Measurements from ENCODE around the gene ZNF3. TPM values are rescaled to one million over a fixed set of nuclear protein-coding genes. Genes with fewer than 3 reads are reported as not detected.

Gene ZNF3
- total RNA-seq, 1 donor from 2014 or later: 6.9 TPM

- intact Hi-C loops (cut with DNase I): no loop called here
- H3K9me3 ChIP-seq: no peaks in the 10 kb centered on the region
- no peaks in the 10 kb centered on the region for H3K27me3 ChIP-seq
- no peaks in the 10 kb centered on the region for H3K4me1 ChIP-seq
- TF ChIP-seq, protein P1, sequence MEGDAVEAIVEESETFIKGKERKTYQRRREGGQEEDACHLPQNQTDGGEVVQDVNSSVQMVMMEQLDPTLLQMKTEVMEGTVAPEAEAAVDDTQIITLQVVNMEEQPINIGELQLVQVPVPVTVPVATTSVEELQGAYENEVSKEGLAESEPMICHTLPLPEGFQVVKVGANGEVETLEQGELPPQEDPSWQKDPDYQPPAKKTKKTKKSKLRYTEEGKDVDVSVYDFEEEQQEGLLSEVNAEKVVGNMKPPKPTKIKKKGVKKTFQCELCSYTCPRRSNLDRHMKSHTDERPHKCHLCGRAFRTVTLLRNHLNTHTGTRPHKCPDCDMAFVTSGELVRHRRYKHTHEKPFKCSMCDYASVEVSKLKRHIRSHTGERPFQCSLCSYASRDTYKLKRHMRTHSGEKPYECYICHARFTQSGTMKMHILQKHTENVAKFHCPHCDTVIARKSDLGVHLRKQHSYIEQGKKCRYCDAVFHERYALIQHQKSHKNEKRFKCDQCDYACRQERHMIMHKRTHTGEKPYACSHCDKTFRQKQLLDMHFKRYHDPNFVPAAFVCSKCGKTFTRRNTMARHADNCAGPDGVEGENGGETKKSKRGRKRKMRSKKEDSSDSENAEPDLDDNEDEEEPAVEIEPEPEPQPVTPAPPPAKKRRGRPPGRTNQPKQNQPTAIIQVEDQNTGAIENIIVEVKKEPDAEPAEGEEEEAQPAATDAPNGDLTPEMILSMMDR (IDR thresholded peaks at IDR 0.05): no peak
- DNase-seq (ENCODE audit: low spot score in 2 of 2): no peak
- H3K27ac ChIP-seq: no peak overlapping the region
- H3K36me3 ChIP-seq: peaks cover 55 to 64% of the 10 kb centered on the region in 2 donors
- H3K4me3 ChIP-seq: no peak overlapping the region
Measured at GRCh38 chr7:100033526-100033925, 48.0 kb downstream of the ZNF3 start.

DNA sequence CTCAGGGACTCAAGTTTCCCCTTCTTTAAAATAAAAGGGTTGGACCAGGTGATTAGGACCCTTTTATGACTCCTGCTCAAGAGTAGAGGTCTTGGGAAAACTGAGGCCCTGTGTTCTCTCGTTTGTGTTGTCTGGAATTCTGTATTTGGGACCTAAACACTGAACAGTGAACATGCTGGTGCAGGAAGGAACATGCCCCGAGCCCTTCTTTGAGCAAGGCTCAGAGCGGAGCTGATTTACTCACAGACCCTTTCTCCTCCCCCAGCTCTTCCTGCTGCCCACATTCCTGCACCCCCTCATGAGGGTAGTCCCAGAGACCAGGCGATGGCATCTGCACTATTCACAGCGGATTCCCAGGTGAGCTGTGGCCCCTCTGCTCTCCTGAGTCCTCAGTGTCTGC lies 51.9 kb downstream of the ZNF3 start:
- Histone ChIP-seq H3K27me3 (no peaks in the 10 kb centered on the region), H3K4me3 (no peak overlapping the region), H3K27ac (no peak overlapping the region), H3K36me3 (peaks cover 76 to 90% of the 10 kb centered on the region in 2 donors), H3K9me3 (no peaks in the 10 kb centered on the region), H3K4me1 (no peaks in the 10 kb centered on the region)
- no peak for DNase-seq (ENCODE audit: low spot score in 2 of 2)
- intact Hi-C loops (cut with DNase I): no loop called here
- TF ChIP-seq, protein P1 (IDR thresholded peaks at IDR 0.05): no peak

- no peaks in the 10 kb centered on the region for H3K27me3 ChIP-seq
- H3K4me1 ChIP-seq: no peaks in the 10 kb centered on the region
- H3K27ac ChIP-seq: no peak overlapping the region
- no peaks in the 10 kb centered on the region for H3K9me3 ChIP-seq
- DNase-seq (ENCODE audit: low spot score in 2 of 2): no peak
- intact Hi-C loops (cut with DNase I): no loop called here
- TF ChIP-seq, protein P1 (IDR thresholded peaks at IDR 0.05): no peak
- H3K4me3 ChIP-seq: no peak overlapping the region
- peaks cover 74 to 88% of the 10 kb centered on the region in 2 donors for H3K36me3 ChIP-seq
Measured at GRCh38 chr7:100027197-100027596, 54.3 kb downstream of the ZNF3 start.

GRCh38 chr7:100024020-100024619 lies 57.4 kb downstream of the ZNF3 start:
- TF ChIP-seq, protein P1 (IDR thresholded peaks at IDR 0.05): no peak
- DNase-seq (ENCODE audit: low spot score in 2 of 2): no peak
- Histone ChIP-seq H3K27ac (no peak overlapping the region), H3K4me1 (no peaks in the 10 kb centered on the region), H3K4me3 (no peak overlapping the region), H3K9me3 (no peaks in the 10 kb centered on the region), H3K27me3 (no peaks in the 10 kb centered on the region), H3K36me3 (peaks cover 52 to 64% of the 10 kb centered on the region in 2 donors)
- intact Hi-C loops (cut with DNase I): no loop called here

DNA sequence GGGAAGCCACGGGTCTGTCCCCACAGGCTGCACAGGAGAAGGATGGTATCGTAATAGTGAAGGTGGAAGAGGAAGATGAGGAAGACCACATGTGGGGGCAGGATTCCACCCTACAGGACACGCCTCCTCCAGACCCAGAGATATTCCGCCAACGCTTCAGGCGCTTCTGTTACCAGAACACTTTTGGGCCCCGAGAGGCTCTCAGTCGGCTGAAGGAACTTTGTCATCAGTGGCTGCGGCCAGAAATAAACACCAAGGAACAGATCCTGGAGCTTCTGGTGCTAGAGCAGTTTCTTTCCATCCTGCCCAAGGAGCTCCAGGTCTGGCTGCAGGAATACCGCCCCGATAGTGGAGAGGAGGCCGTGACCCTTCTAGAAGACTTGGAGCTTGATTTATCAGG lies 58.0 kb downstream of the ZNF3 start:
- no peak overlapping the region for H3K4me3 ChIP-seq
- H3K4me1 ChIP-seq: no peaks in the 10 kb centered on the region
- H3K36me3 ChIP-seq: peaks cover 52 to 64% of the 10 kb centered on the region in 2 donors
- no peak overlapping the region for H3K27ac ChIP-seq
- no peaks in the 10 kb centered on the region for H3K9me3 ChIP-seq
- no peak for DNase-seq (ENCODE audit: low spot score in 2 of 2)
- intact Hi-C loops (cut with DNase I): no loop called here
- TF ChIP-seq, protein P1 (IDR thresholded peaks at IDR 0.05): no peak
- H3K27me3 ChIP-seq: no peaks in the 10 kb centered on the region

DNA sequence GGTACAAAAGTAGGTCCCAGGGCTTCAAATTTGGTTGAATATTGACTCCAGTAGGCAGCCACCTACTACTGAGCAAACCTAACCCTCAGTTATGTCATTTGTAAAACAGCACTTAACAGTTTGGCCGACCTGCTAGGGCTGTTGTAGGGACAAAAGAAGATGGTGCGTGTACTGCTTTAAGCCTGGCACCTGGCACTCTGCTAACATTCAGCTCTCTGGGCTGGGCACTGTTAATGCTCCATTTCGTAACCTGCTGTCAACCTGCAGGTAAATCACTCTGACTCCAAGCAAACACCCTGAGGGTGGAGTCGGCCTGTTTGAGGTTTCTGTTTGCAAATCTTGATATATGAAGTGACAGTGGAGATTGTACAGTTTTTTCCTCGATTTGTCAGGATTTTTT lies 58.9 kb downstream of the ZNF3 start:
- no peak for DNase-seq (ENCODE audit: low spot score in 2 of 2)
- intact Hi-C loops (cut with DNase I): no loop called here
- Histone ChIP-seq H3K4me1 (no peaks in the 10 kb centered on the region), H3K36me3 (peaks cover 44 to 56% of the 10 kb centered on the region in 2 donors), H3K27me3 (no peaks in the 10 kb centered on the region), H3K27ac (no peak overlapping the region), H3K4me3 (no peak overlapping the region), H3K9me3 (no peaks in the 10 kb centered on the region)
- TF ChIP-seq, protein P1 (IDR thresholded peaks at IDR 0.05): no peak

Data from ascending aorta (tissue), 2 donors.